GM12878 (cell line): ENCODE measurements around the gene ABR. TPM values are rescaled to one million over a fixed set of nuclear protein-coding genes. Genes with fewer than 3 reads are reported as not detected.

ENCODE experiments used
- CBFB ChIP-seq: IDR thresholded peaks from 2 replicates; pipeline ENCODE4 v1.6.1; 2016; ENCODE audit warnings: antibody characterized with exemption, low read depth
- CEBPZ ChIP-seq: fragments of 150-350 bp; IDR thresholded peaks from 2 replicates; pipeline ENCODE4 v1.6.1; 2016; ENCODE audit warnings: low read depth, low read length
- ETV6 ChIP-seq, 2 experiments: fragments of 450-650 bp in 1 of 2; IDR thresholded peaks in 1 of 2; conservative IDR thresholded peaks in 1 of 2; 2 replicates each; pipeline ENCODE4 v1.6.1; 2014; ENCODE audit warnings: antibody characterized with exemption in 1 of 2, borderline replicate concordance in 1 of 2, low read depth in 1 of 2, mild to moderate bottlenecking in 1 of 2, moderate library complexity in 1 of 2
- FOXM1 ChIP-seq: IDR thresholded peaks from 2 replicates; pipeline ENCODE4 v1.6.1; 2012; ENCODE audit warnings: low read depth, mild to moderate bottlenecking, inconsistent platforms, low read length, moderate library complexity
- HDAC2 ChIP-seq: fragments of 200-600 bp; sonication (generic); IDR thresholded peaks from 2 replicates; pipeline ENCODE4 v1.6.1; 2017
- IRF5 ChIP-seq: fragments of 450-650 bp; IDR thresholded peaks from 2 replicates; pipeline ENCODE4 v1.6.1; 2017; ENCODE audit warnings: borderline replicate concordance
- KDM1A ChIP-seq: fragments of 200-600 bp; sonication (generic); IDR thresholded peaks from 2 replicates; pipeline ENCODE4 v1.6.1; 2016; ENCODE audit warnings: borderline replicate concordance
- NFIC ChIP-seq: IDR thresholded peaks from 2 replicates; pipeline ENCODE4 v1.6.1; 2012; ENCODE audit warnings: low read depth, mild to moderate bottlenecking, inconsistent platforms, low read length, moderate library complexity
- POLR2AphosphoS2 ChIP-seq: IDR thresholded peaks from 2 replicates; pipeline ENCODE4 v1.6.1; 2011; ENCODE audit warnings: low read depth, mild to moderate bottlenecking, low read length, improper control_type of control experiment, moderate library complexity
- RELB ChIP-seq: fragments of 450-650 bp; IDR thresholded peaks from 2 replicates; pipeline ENCODE4 v1.6.1; 2017; ENCODE audit warnings: low read depth, mild to moderate bottlenecking, moderate library complexity
- RUNX3 ChIP-seq: IDR thresholded peaks from 2 replicates; pipeline ENCODE4 v1.6.1; 2012; ENCODE audit warnings: low read length, inconsistent platforms
- STAT1 ChIP-seq: fragments of 450-650 bp; conservative IDR thresholded peaks from 2 replicates; pipeline ENCODE4 v1.6.1; 2014; ENCODE audit warnings: antibody characterized with exemption, mild to moderate bottlenecking
- TCF7 ChIP-seq: IDR thresholded peaks from 2 replicates; pipeline ENCODE4 v1.6.1; 2014; ENCODE audit warnings: antibody characterized with exemption, borderline replicate concordance
- ZBTB11 ChIP-seq: fragments of 450-650 bp; formaldehyde crosslinking; IDR thresholded peaks from 2 replicates; pipeline ENCODE4 v1.5.0; 2022; ENCODE audit warnings: mild to moderate bottlenecking, missing genetic modification characterization
- ZBTB4 ChIP-seq: fragments of 450-650 bp; formaldehyde crosslinking; IDR thresholded peaks from 2 replicates; pipeline ENCODE4 v1.4.0; 2022; ENCODE audit warnings: mild to moderate bottlenecking, moderate library complexity
- ZNF622 ChIP-seq: fragments of 450-650 bp; IDR thresholded peaks from 2 replicates; pipeline ENCODE4 v1.6.1; 2017; ENCODE audit warnings: mild to moderate bottlenecking, inconsistent platforms
- polyA plus RNA-seq, 11 experiments: library from polyadenylated mRNA; depleted of rRNA in 4 of 11; unstranded in 6 of 11; stranded (reverse) in 5 of 11; fragments of >200 nt; fragmentation: Nextera tagmentation in 4 of 11; fragmentation: Illumina TruSeq in 1 of 11; extraction: Ambion mirVana in 4 of 11; extraction: Trizol in 1 of 11; gene quantifications; 1 replicate in 1 of 11; 2 replicates in 10 of 11; pipeline versions ENCODE4 v1.2.1 to v1.2.3, GENCODE V29; 2011 to 2016; ENCODE audit warnings: inconsistent platforms in 2 of 11, missing spikeins in 2 of 11, low read depth in 1 of 11
- total RNA-seq, 4 experiments: library from RNA; depleted of rRNA in 3 of 4; stranded (reverse); fragments of >200 nt in 3 of 4; fragmentation: Illumina TruSeq in 1 of 4; extraction: Trizol in 1 of 4; gene quantifications; 2 replicates each; pipeline versions ENCODE4 v1.2.1 to v1.2.3, GENCODE V29; 2013 to 2021

ABR gene
- total and polyA plus RNA-seq, 10 of the 15 experiments (the other 5 are each of a cell fraction or from before 2014, with no cell fraction given), result 1.4 to 112 (median 30.0) TPM

GRCh38 chr17:1122533-1123392 is 57.0 kb downstream of the ABR start (continued):
- TF ChIP-seq ZBTB11 (CRISPR knock-in tag) (no peak), TCF7 (no peak), CBFB (no peak), CEBPZ (no peak), IRF5 (no peak), ZNF622 (no peak), ETV6 (conservative IDR thresholded peaks at IDR 0.05 in 1 of 2, IDR thresholded peaks at IDR 0.05 in 1 of 2; ENCODE audit: borderline replicate concordance in 1 of 2, low read depth in 1 of 2) (no peak), RUNX3 (no peak), NFIC (no peak), HDAC2 (no peak), STAT1 (no peak), FOXM1 (no peak), KDM1A (no peak), ZBTB4 (no peak), POLR2AphosphoS2 (no peak), RELB (no peak)
